GM23338 (cell line): ENCODE results near the gene PTS. TPM values are rescaled to one million over a fixed set of nuclear protein-coding genes. Genes with fewer than 3 reads are reported as not detected.

Experiments
- ATAC-seq: fragments of 200-7000 bp; cut with Tn5 transposase; 3 replicates; pipeline ENCODE4 v1.9.1; 2020
- DNase-seq: peaks from one replicate; pipeline ENCODE4 v3.0.0-alpha.2; 2015; ENCODE audit warnings: low spot score
- H2AFZ ChIP-seq: fragments of 200-600 bp; sonication (generic); 2 replicates; pipeline ENCODE4 v1.8.0; 2016; ENCODE audit warnings: antibody characterized with exemption, mild to moderate bottlenecking, moderate library complexity
- H3F3A ChIP-seq: fragments of 200-600 bp; sonication (generic); replicated peaks from 2 replicates; pipeline ENCODE4 v1.8.0; 2017; ENCODE audit warnings: antibody characterized with exemption, mixed run types, low read depth
- H3K27ac ChIP-seq: fragments of 200-600 bp; sonication (generic); 2 replicates; pipeline ENCODE4 v1.6.1; 2016; ENCODE audit warnings: low read depth
- H3K27me3 ChIP-seq: fragments of 200-600 bp; sonication (generic); 2 replicates; pipeline ENCODE4 v1.8.0; 2016; ENCODE audit warnings: mild to moderate bottlenecking, mixed run types, moderate library complexity; ENCODE audit not compliant: insufficient read depth
- H3K36me3 ChIP-seq: fragments of 200-600 bp; sonication (generic); 2 replicates; pipeline ENCODE4 v1.8.0; 2016; ENCODE audit warnings: mild to moderate bottlenecking; ENCODE audit not compliant: insufficient read depth
- H3K4me1 ChIP-seq: fragments of 200-600 bp; sonication (generic); 2 replicates; pipeline ENCODE4 v1.8.0; 2016; ENCODE audit warnings: mild to moderate bottlenecking, moderate library complexity; ENCODE audit not compliant: insufficient read depth
- H3K4me2 ChIP-seq: fragments of 200-600 bp; sonication (generic); 2 replicates; pipeline ENCODE4 v1.7.1; 2017; ENCODE audit warnings: mixed run types
- H3K4me3 ChIP-seq: fragments of 200-600 bp; sonication (generic); 2 replicates; pipeline ENCODE4 v1.6.1; 2016; ENCODE audit warnings: mixed run types
- H3K79me2 ChIP-seq: fragments of 200-600 bp; sonication (generic); replicated peaks from 2 replicates; pipeline ENCODE4 v1.8.0; 2017; ENCODE audit warnings: mild to moderate bottlenecking; ENCODE audit not compliant: insufficient read depth
- H3K9me2 ChIP-seq: fragments of 200-600 bp; sonication (generic); 2 replicates; pipeline ENCODE4 v1.8.0; 2017; ENCODE audit not compliant: insufficient read depth
- H4K20me1 ChIP-seq: fragments of 200-600 bp; sonication (generic); replicated peaks from 2 replicates; pipeline ENCODE4 v1.8.0; 2017; ENCODE audit warnings: mild to moderate bottlenecking; ENCODE audit not compliant: insufficient read depth
- H3K27ac Mint-ChIP-seq: 2 replicates; pipeline ENCODE4 v1.8.0; 2020; ENCODE audit warnings: inconsistent platforms, mild to moderate bottlenecking, moderate library complexity, mixed read lengths
- H3K27me3 Mint-ChIP-seq: 3 replicates; pipeline ENCODE4 v1.8.0; 2022; ENCODE audit warnings: low read depth, mild to moderate bottlenecking, moderate library complexity, mixed read lengths, inconsistent platforms; ENCODE audit not compliant: insufficient read depth, poor library complexity
- H3K36me3 Mint-ChIP-seq: 3 replicates; pipeline ENCODE4 v1.8.0; 2021; ENCODE audit warnings: low read depth, mild to moderate bottlenecking, inconsistent platforms, moderate library complexity, mixed read lengths
- H3K4me1 Mint-ChIP-seq: 3 replicates; pipeline ENCODE4 v1.8.0; 2020; ENCODE audit warnings: mild to moderate bottlenecking, inconsistent platforms, mixed read lengths
- H3K4me3 Mint-ChIP-seq: 3 replicates; pipeline ENCODE4 v1.8.0; 2021; ENCODE audit warnings: moderate library complexity, mild to moderate bottlenecking, inconsistent platforms, mixed read lengths
- H3K9me3 Mint-ChIP-seq: 3 replicates; pipeline ENCODE4 v1.8.0; 2020; ENCODE audit warnings: moderate library complexity, mild to moderate bottlenecking, inconsistent platforms, mixed read lengths
- CREB1 ChIP-seq: fragments of 250-450 bp; sonication (Bioruptor Pico); IDR thresholded peaks from 2 replicates; pipeline ENCODE4 v1.5.0; 2020; ENCODE audit warnings: low read depth, mild to moderate bottlenecking, moderate library complexity
- EZH2 ChIP-seq: fragments of 200-600 bp; sonication (generic); IDR thresholded peaks from one replicate; pipeline ENCODE4 v1.8.0; 2017; ENCODE audit warnings: antibody characterized with exemption, mild to moderate bottlenecking, low read depth; ENCODE audit not compliant: unreplicated experiment
- EZH2phosphoT487 ChIP-seq: fragments of 200-600 bp; sonication (generic); IDR thresholded peaks from one replicate; pipeline ENCODE4 v1.8.1; 2018; ENCODE audit warnings: antibody characterized with exemption; ENCODE audit not compliant: unreplicated experiment
- JUNB ChIP-seq: IDR thresholded peaks from one replicate; pipeline ENCODE4 v1.6.1; 2016; ENCODE audit warnings: antibody characterized with exemption; ENCODE audit not compliant: unreplicated experiment
- NANOG ChIP-seq: IDR thresholded peaks from 2 replicates; pipeline ENCODE4 v1.6.1; 2016; ENCODE audit warnings: antibody characterized with exemption, borderline replicate concordance
- POLR2AphosphoS5 ChIP-seq: IDR thresholded peaks from 2 replicates; pipeline ENCODE4 v1.6.1; 2016; ENCODE audit warnings: antibody characterized with exemption, low read depth
- STAT1 ChIP-seq: IDR thresholded peaks from one replicate; pipeline ENCODE4 v1.6.1; 2016; ENCODE audit warnings: antibody characterized with exemption; ENCODE audit not compliant: unreplicated experiment
- ZNF114 ChIP-seq: fragments of 250-450 bp; sonication (Bioruptor Pico); IDR thresholded peaks from 2 replicates; pipeline ENCODE4 v1.5.0; 2020; ENCODE audit warnings: mild to moderate bottlenecking, moderate library complexity
- ZNF331 ChIP-seq: fragments of 250-450 bp; sonication (Bioruptor Pico); IDR thresholded peaks from 2 replicates; pipeline ENCODE4 v1.5.0; 2020; ENCODE audit warnings: low read depth, mild to moderate bottlenecking, moderate library complexity
- ZNF462 ChIP-seq: fragments of 250-450 bp; sonication (Bioruptor Pico); IDR thresholded peaks from 2 replicates; pipeline ENCODE4 v1.5.0; 2020; ENCODE audit warnings: mild to moderate bottlenecking, moderate library complexity
- polyA plus RNA-seq: library from polyadenylated mRNA; unstranded; fragments of >200 nt; fragmentation: Nextera tagmentation; extraction: Ambion mirVana; gene quantifications from 2 replicates; pipeline ENCODE4 v1.2.1, GENCODE V29; 2016
- total RNA-seq: library from RNA; depleted of rRNA; stranded (reverse); fragments of >200 nt; shearing (Covaris generic); gene quantifications from 2 replicates; pipeline ENCODE4 v1.2.3, GENCODE V29; 2014
- TF ChIP-seq, protein P1 (sequence below): IDR thresholded peaks from one replicate; pipeline ENCODE4 v1.6.1; 2018; ENCODE audit warnings: antibody characterized with exemption; ENCODE audit not compliant: unreplicated experiment
- TF ChIP-seq, protein P2 (sequence below), 2 experiments: fragments of 200-600 bp in 1 of 2; sonication (generic) in 1 of 2; conservative IDR thresholded peaks; 2 replicates each; pipeline versions ENCODE4 v1.5.1 to v1.6.1; 2016 to 2017; ENCODE audit warnings: antibody characterized with exemption in 2 of 2, low read depth in 2 of 2, mild to moderate bottlenecking in 2 of 2, moderate library complexity in 1 of 2
- TF ChIP-seq, protein P3 (sequence below): IDR thresholded peaks from 2 replicates; pipeline ENCODE4 v1.6.1; 2016; ENCODE audit warnings: antibody characterized with exemption

The PTS gene
- total and polyA plus RNA-seq, 2 experiments from 2014 or later = 19.9 to 85.5 TPM

DNA sequence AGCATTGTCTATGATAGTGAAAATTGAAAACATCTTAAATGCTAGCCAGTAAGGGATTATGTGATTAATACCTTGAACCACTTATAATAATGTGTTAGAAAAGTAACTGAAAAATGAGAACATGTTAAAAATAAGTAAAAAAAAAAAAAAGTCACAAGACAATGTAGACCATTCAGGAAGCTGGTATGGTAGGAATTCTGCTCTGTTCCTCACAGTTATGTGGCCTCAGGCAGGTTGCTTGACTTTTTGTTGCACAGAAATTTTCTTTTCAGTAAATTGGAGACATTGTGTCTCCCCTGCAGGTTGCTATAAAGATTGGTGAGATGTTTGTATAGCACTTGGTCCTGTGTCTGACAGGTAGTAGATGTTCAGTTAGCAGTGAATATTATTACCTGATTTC is 51.7 kb downstream of the PTS start (continued):
- no peak for TF ChIP-seq CREB1 (CRISPR knock-in tag)

- H3K4me3 Mint-ChIP-seq = no peak overlapping the region
- H3K36me3 Mint-ChIP-seq = no peaks in the 10 kb centered on the region
Measured at GRCh38 chr11:112278803-112279202, 52.6 kb downstream of the PTS start.

More at GRCh38 chr11:112278803-112279202, 52.6 kb downstream of the PTS start:
- H3K9me2 ChIP-seq = peaks cover 4% of the 10 kb centered on the region; the same call in 1 of the 2 replicates
- Mint-ChIP-seq H3K27ac (no peak overlapping the region), H3K4me1 (peaks cover 14% of the 10 kb centered on the region), H3K27me3 (peaks cover 13% of the 10 kb centered on the region), H3K9me3 (no peaks in the 10 kb centered on the region)
- no peaks in the 10 kb centered on the region for H3K27me3 ChIP-seq
- H2AFZ ChIP-seq = no peak overlapping the region
- DNase-seq (no peak), ATAC-seq (no peak)
- H4K20me1 ChIP-seq = no peaks in the 10 kb centered on the region
- H3F3A ChIP-seq = no peaks in the 10 kb centered on the region
- H3K79me2 ChIP-seq = no peaks in the 10 kb centered on the region
- no peak overlapping the region for H3K27ac ChIP-seq
- TF ChIP-seq ZNF462 (CRISPR knock-in tag) (no peak), ZNF114 (CRISPR knock-in tag) (no peak), EZH2phosphoT487 (no peak), EZH2 (no peak), JUNB (no peak), CREB1 (CRISPR knock-in tag) (no peak), ZNF331 (CRISPR knock-in tag) (no peak), POLR2AphosphoS5 (no peak), STAT1 (no peak), NANOG (no peak)
- TF ChIP-seq, protein P1, sequence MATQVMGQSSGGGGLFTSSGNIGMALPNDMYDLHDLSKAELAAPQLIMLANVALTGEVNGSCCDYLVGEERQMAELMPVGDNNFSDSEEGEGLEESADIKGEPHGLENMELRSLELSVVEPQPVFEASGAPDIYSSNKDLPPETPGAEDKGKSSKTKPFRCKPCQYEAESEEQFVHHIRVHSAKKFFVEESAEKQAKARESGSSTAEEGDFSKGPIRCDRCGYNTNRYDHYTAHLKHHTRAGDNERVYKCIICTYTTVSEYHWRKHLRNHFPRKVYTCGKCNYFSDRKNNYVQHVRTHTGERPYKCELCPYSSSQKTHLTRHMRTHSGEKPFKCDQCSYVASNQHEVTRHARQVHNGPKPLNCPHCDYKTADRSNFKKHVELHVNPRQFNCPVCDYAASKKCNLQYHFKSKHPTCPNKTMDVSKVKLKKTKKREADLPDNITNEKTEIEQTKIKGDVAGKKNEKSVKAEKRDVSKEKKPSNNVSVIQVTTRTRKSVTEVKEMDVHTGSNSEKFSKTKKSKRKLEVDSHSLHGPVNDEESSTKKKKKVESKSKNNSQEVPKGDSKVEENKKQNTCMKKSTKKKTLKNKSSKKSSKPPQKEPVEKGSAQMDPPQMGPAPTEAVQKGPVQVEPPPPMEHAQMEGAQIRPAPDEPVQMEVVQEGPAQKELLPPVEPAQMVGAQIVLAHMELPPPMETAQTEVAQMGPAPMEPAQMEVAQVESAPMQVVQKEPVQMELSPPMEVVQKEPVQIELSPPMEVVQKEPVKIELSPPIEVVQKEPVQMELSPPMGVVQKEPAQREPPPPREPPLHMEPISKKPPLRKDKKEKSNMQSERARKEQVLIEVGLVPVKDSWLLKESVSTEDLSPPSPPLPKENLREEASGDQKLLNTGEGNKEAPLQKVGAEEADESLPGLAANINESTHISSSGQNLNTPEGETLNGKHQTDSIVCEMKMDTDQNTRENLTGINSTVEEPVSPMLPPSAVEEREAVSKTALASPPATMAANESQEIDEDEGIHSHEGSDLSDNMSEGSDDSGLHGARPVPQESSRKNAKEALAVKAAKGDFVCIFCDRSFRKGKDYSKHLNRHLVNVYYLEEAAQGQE = no peak
- TF ChIP-seq, protein P2, sequence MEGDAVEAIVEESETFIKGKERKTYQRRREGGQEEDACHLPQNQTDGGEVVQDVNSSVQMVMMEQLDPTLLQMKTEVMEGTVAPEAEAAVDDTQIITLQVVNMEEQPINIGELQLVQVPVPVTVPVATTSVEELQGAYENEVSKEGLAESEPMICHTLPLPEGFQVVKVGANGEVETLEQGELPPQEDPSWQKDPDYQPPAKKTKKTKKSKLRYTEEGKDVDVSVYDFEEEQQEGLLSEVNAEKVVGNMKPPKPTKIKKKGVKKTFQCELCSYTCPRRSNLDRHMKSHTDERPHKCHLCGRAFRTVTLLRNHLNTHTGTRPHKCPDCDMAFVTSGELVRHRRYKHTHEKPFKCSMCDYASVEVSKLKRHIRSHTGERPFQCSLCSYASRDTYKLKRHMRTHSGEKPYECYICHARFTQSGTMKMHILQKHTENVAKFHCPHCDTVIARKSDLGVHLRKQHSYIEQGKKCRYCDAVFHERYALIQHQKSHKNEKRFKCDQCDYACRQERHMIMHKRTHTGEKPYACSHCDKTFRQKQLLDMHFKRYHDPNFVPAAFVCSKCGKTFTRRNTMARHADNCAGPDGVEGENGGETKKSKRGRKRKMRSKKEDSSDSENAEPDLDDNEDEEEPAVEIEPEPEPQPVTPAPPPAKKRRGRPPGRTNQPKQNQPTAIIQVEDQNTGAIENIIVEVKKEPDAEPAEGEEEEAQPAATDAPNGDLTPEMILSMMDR (conservative IDR thresholded peaks at IDR 0.05; ENCODE audit: low read depth in 2 of 2) = no peak
- TF ChIP-seq, protein P3, sequence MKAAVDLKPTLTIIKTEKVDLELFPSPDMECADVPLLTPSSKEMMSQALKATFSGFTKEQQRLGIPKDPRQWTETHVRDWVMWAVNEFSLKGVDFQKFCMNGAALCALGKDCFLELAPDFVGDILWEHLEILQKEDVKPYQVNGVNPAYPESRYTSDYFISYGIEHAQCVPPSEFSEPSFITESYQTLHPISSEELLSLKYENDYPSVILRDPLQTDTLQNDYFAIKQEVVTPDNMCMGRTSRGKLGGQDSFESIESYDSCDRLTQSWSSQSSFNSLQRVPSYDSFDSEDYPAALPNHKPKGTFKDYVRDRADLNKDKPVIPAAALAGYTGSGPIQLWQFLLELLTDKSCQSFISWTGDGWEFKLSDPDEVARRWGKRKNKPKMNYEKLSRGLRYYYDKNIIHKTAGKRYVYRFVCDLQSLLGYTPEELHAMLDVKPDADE = no peak
- H3K36me3 ChIP-seq = no peaks in the 10 kb centered on the region
- peaks cover 10% of the 10 kb centered on the region for H3K4me1 ChIP-seq
- no peak overlapping the region for H3K4me3 ChIP-seq
- H3K4me2 ChIP-seq = no peak overlapping the region
